ENCODE measurements around the gene MLLT10. TPM values are rescaled to one million over a fixed set of nuclear protein-coding genes. Genes with fewer than 3 reads are reported as not detected.
A peak's percentile ranks its signal among the peaks of the same experiment; 100 is the strongest.

MLLT10 gene
- total and polyA plus RNA-seq, 8 donors = 39.9 to 55.2 (median 49.2) TPM

DNA sequence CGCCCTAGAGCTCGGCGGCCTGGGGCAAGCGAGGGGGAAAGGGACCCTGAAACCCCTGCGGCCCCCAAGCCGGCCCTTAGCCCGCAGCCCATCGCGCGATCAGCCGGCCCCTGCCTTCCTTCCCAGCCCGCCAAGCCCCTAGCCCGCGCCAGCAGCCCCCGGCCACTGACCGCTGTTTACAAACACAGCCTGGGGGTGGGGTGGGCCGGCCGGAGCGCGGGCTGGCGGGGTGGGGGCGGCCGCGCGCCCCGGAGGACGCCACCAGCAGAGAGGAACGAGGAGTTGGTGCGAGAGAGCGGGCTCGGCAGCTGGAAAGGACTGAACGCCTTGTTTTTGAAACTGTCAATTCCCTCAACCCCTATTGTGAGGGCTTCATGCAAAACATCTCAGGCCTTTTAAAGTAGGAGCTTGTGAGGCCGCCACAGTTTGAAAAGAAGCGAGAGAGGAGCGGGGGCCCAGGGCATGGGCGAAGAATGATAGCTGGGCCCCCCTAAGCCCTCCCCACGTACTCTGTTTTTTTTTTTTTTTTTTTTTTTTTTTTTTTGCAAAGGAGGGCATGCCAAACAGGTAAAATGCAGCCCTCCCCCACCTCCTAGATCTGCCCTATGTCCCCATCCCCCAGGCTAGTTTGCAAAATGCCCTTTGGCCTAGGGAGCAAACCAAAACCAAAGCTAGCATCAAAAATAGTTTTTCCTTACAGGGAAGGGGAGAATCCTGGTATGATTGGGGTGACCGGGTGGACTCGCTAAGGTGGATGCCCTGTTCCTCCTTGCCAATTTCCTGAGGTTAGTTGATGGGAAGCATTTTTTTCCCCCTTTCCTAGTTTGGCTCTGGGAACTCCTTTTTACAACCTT lies 23.6 kb upstream of the MLLT10 start:
- peaks cover 0 to 55% of the 10 kb centered on the region in 2 donors for H3K27me3 ChIP-seq
- intact Hi-C loops (cut with DNase I) = no loop called here

DNA sequence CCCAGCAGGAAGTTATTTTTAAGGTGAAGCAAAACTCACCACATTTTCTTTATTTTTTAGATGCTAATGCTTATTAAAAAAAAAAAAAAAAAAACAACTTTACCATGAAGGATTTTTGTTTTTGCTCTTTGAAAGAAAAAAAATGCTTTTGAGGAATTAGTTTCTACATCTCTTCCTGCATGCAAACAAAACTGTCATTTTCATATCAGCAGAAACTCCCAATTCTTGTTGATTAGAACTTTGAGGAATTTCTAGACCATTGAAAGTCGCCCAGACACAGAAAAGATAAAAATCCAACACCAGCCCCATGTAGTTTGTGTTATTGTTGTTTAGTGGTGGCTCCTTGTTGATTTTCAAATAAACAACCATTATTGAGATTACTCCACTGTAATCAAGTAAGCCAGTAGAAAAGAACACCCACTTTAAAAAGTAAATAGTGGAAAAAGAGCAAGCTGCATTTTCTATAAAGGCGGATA lies 22.9 kb upstream of the MLLT10 start:
- ATAC-seq (no peak), DNase-seq (no peak)
- Histone ChIP-seq H3K4me3 (no peak overlapping the region), H3K36me3 (no peaks in the 10 kb centered on the region), H3K27ac (no peak overlapping the region), H3K9me3 (no peaks in the 10 kb centered on the region), H3K4me1 (peaks cover 4 to 14% of the 10 kb centered on the region in 2 donors), H3K27me3 (peaks cover 0 to 61% of the 10 kb centered on the region in 2 donors)
- intact Hi-C loops (cut with DNase I) = no loop called here
- TF ChIP-seq, protein P1, sequence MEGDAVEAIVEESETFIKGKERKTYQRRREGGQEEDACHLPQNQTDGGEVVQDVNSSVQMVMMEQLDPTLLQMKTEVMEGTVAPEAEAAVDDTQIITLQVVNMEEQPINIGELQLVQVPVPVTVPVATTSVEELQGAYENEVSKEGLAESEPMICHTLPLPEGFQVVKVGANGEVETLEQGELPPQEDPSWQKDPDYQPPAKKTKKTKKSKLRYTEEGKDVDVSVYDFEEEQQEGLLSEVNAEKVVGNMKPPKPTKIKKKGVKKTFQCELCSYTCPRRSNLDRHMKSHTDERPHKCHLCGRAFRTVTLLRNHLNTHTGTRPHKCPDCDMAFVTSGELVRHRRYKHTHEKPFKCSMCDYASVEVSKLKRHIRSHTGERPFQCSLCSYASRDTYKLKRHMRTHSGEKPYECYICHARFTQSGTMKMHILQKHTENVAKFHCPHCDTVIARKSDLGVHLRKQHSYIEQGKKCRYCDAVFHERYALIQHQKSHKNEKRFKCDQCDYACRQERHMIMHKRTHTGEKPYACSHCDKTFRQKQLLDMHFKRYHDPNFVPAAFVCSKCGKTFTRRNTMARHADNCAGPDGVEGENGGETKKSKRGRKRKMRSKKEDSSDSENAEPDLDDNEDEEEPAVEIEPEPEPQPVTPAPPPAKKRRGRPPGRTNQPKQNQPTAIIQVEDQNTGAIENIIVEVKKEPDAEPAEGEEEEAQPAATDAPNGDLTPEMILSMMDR (IDR thresholded peaks at IDR 0.05) = no peak

More for the DNA sequence above, 23.6 kb upstream of the MLLT10 start:
- TF ChIP-seq, protein P1 (IDR thresholded peaks at IDR 0.05) = no peak
- Histone ChIP-seq H3K9me3 (no peaks in the 10 kb centered on the region), H3K27ac (no peak overlapping the region), H3K4me1 (peaks cover 4 to 10% of the 10 kb centered on the region in 2 donors), H3K36me3 (no peaks in the 10 kb centered on the region), H3K4me3 (peak overlapping the region; percentile 27 to 30)
- DNase-seq (peak in 1 of 4 donors; percentile 74), ATAC-seq (peak; percentile 53)

DNA sequence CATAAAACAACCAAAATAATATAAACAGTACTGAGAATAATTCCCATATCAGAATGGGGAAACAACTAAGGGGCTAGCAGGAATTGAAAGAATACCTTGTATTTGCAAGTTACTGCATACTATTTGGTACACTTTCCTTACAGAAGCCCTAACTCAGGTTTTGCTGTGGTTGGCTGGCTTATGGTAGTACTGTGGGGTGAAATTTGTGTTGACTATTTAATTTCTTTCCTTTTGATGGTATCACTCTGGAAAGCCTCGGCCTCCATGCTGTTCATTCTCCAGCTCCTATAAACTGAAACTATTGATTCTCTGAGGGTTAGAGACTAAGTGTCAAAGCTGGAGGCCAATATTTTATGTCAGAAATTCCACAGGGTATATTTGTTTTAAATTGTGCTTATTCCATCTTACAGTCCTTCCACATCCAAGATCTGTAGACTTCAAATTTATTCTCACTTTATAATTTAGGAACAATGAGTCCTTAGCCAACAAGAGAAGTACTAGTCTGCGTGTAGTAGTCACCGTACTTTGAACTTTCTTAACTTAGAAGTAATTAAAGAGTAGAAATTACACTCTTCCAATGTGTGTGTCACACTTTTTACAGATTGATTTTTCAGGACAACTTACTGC lies 22.0 kb upstream of the MLLT10 start:
- H3K27me3 ChIP-seq = peaks cover 0 to 67% of the 10 kb centered on the region in 2 donors
- no peaks in the 10 kb centered on the region for H3K36me3 ChIP-seq
- no peaks in the 10 kb centered on the region for H3K9me3 ChIP-seq
- H3K27ac ChIP-seq = no peak overlapping the region
- intact Hi-C loops (cut with DNase I) = no loop called here
- DNase-seq (no peak), ATAC-seq (no peak)
- peaks cover 4 to 17% of the 10 kb centered on the region in 2 donors for H3K4me1 ChIP-seq
- TF ChIP-seq, protein P1 (IDR thresholded peaks at IDR 0.05) = no peak
- no peak overlapping the region for H3K4me3 ChIP-seq

DNA sequence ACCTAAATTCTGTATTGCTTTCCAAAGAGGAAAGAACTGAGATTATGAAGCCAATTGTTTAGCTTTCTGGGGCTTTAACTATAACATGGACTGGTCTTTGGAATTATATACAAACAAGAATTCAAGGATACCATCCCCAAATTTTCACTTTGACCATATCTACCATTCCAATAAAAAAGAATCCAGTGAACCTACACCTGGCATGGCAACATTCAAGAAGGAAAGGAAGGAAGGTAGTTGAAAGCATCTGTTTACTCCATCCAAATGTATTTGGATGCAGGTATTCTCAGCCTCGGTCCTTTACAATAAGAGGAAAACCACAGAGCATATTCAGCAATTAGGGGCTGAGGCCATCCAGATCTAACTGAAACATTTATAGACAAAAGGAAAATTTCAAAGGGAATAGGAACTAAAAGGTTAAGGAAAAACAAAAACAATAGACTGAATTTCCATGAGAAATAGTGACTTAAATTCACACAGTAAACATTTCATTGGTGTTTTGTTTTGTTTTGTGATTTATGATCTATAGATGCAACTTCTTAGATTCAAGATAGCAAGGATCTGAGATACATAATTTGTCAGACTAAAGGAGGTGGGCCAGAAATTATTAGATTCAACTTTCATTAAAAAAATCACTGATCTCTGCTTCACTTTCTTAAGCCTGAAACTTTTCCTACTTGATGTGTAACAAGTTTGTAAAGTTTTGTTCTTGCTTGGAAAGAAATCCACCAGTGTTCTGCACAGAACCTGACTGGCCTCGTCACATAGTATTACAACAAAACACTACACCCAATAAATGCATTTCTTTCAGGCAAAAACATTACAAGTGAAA lies 21.2 kb upstream of the MLLT10 start:
- TF ChIP-seq, protein P1 (IDR thresholded peaks at IDR 0.05) = no peak
- H3K27me3 ChIP-seq = peaks cover 0 to 74% of the 10 kb centered on the region in 2 donors
- ATAC-seq = no peak
- intact Hi-C loops (cut with DNase I) = no loop called here
- H3K9me3 ChIP-seq = no peaks in the 10 kb centered on the region
- H3K27ac ChIP-seq = no peak overlapping the region
- no peak overlapping the region for H3K4me3 ChIP-seq
- H3K36me3 ChIP-seq = no peaks in the 10 kb centered on the region
- peaks cover 4 to 24% of the 10 kb centered on the region in 2 donors for H3K4me1 ChIP-seq
- no peak for DNase-seq
